ENCODE results near the gene ADAM33.

Gene ADAM33

GRCh38 chr20:3667434-3668037, 14.3 kb downstream of the ADAM33 start:
- no peak for DNase-seq

DNA sequence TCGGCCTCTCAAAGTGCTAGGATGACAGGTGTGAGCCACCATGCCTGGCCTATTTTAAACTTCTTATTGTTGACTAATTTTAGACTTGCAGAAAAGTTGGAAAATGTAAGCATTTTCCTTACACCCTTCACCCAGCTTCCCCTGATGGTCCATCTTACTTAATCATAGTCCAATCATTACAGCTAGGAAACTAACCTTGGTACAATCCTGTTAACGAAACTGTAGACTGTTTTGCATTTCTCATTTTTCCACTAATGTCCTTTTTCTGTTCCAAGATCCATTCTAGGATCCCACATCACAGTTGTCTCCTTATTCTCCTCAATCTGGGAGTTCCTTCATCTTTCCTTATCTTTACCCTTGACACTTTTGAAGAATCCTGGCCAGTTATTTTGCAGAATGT, 18.0 kb downstream of the ADAM33 start:
- DNase-seq, result no peak

- no peak for DNase-seq
Observed at GRCh38 chr20:3663031-3663701, 18.6 kb downstream of the ADAM33 start, which contains the start of gene GFRA4. Gene GFRA4 (minus strand): TSS chr20:3663399. CDS start chr20:3663399, 0 bp downstream.

DNA sequence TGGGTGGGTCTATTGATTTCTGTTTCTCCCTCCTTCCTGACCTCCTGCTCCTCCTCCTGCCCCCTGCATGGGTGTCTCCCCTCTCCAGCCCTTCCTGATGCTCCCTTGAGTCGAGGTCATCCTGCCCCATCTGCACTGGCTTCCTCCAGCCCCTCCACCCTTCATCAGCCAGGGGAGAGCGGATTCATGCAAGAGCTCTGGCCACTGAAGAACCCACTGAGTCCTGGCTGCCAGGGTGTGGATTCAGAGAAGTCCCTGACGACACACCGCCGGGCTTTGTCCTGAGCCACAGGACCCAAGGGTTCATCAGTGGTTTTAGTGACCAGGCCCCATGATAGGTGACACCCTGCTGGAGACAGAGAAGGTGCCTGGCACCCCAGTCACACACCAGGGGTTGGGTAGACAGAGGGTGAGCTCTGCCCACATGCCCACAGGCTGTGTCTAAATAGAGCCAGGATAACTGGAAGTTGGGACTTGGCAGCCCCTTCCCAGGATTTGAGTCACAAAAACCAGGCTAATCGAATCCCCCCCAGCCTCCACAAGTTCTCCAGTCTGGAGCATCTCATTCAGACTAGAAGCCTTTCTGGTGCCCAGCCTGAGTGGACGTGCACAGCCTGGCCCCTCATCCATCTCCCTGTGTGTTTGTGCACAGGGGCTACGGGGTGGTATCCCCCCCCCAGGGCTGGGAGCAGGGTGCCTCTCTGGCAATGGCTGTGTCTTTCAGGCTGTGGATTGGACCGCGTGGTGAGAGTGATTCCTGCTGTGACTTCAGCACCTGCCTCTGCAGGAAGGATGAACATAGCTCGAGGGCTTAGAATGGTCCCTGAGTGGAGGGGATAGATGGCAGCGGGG, 19.8 kb downstream of the ADAM33 start:
- DNase-seq, result no peak

DNA sequence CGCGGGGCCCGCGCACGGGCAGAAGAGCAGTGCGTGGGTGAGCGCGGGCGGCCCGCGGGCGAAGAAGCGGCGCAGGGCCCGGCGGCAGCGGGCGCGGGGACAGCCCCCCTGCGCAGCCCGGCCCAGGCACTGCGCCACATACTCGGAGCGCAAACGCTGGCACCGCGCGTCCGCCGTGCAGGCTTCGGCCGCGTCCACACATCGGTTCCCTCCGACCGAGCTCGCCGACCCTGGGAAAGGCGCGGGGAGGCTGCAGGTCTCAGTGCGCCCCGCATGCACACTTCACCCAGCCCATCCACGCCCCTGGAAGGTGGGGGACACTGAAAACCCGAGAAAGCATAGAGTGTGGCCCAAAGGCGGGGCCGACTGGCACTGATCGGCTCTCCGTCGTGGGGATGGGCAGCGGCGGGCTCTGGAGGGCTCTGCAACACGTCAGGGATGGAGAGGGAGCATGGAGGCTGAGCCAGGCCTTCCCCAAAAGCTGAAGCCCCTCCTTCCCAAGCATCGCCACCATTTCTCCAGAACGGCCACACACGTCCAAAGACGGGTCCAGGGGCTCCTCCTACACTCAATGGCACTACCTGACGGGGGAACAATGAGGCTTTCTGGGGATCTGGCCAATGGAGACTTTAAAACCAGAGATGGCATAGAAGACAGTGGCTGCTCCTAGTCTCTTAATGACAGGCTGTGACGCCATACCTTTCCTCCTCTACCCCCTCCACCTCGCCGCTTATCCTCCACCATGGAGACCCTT, 20.6 kb downstream of the ADAM33 start:
- no peak for DNase-seq

DNA sequence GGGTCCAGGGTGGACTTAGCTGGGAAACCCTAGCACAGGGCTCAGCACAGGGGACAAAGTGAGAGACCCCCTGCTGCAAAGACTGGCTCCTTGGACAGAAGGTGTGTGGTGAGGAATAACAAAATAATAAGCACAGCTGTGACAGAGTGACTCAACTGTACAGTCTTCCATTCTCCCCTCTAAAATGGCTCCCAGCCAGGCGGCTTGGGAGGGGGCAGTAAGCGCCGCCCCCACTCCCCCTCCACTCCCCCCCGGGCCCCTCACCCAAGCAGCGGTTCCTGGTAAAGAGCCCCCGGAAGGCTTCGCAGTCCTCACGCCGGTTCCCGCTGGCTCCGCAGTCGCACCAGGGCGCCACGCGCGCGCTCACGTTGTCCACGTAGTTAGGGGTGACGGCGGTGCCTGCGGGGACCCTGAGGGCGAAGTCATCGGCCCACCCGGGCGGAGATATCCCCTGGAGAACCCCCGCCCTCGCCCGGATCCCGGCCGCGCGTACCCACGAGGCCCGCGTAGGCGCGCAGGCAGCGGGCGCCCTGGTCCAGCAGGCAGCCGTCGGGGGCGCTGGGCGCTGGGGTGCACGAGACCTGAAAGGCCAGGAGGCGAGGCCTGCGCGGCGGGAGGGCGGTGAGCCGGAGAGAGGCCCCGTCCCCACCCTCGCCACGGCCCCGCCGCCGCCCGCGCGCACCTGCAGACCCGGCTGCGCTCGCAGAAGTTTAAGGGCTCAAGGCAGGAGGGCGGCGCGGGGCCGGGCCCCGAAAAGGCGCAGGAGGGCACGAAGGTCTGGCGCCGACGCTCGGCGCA, 21.3 kb downstream of the ADAM33 start:
- no peak for DNase-seq

GRCh38 chr20:3659492-3660261, 22.1 kb downstream of the ADAM33 start:
- no peak for DNase-seq

DNA sequence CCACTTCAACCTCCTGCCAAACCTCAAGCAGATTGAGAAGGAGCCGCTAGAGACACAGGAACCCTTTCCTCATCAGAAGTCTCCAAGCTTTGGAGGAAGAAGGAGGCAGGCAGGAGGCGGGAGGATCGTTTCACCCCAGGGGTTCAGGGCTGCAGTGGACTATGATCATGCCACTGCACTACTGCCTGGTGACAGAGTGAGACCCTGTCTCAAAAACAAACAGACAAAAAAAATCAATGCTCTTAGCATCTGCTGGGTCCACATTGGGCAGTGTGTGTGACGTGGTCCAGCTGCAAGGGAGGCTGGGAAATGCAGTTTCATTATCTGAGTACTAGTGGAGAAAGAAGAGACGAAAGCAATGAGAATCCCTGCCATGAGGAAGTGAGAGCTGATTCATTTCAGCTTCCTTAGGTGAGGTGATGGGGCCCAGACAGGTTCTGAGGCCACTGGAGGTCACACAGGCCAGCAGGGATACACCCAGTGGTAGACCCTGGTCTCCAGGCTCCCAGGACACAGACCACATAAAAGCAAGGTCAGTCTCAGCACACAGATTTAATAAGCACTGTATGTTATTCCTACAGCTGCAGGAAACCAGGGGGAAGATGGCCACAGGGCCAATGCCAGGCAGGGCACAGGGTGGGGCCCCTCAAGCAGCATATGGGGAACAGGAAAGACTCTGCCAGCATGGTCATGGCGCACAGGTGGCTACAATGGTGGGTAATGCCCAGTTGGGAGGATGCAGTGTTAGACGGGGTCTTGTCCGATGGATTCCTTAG, 22.9 kb downstream of the ADAM33 start:
- DNase-seq, result peak in 1 of 58 donors; percentile 20

DNA sequence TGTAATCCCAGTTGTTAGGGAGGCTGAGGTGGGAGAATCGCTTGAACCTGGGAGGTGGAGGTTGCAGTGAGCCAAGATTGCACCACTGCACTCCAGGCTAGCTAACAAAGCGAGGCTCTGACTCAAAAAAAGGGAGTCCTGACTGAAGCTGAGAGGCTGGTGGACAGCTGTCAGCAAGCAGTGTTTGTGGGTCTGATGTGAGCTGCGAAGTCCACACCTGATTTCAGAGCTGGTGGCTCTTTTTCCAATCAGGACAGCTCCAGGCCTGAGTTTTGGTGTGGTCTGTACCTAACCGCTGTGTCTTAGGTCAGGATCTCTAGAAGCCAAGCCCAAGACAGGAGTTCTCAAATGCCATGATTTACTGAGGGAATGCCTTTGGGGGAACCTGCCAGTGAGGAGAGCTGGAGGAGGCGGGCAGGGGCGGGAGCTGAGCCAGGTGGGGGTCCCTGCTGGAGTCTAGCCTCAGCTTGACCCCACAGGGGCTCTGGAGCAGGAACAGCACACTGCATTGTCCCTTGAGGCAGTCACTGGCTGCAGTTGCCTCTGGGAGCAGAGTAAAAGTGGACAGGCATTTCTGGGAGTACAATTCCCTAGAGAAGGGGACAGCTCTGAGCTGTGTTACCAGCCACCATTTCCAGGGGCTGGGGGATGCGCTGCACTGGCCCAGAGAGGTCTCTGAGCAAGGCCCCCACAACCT, 23.6 kb downstream of the ADAM33 start:
- no peak for DNase-seq

DNA sequence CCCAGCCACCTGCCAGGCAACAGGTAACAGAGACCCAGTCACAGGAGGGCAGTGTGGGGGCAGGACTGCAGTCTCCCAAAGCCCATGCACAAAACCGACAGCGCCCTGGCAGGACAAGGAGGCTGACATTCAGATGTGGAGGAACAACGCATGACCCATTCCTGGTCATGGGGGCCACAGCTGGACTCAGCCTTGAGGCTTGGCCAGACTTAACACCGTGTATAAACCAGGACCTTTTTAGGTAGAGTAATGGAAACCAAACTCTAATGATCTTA, 26.7 kb downstream of the ADAM33 start:
- no peak for DNase-seq

- DNase-seq, result no peak
Observed at GRCh38 chr20:3654326-3655130, 27.3 kb downstream of the ADAM33 start.

DNA sequence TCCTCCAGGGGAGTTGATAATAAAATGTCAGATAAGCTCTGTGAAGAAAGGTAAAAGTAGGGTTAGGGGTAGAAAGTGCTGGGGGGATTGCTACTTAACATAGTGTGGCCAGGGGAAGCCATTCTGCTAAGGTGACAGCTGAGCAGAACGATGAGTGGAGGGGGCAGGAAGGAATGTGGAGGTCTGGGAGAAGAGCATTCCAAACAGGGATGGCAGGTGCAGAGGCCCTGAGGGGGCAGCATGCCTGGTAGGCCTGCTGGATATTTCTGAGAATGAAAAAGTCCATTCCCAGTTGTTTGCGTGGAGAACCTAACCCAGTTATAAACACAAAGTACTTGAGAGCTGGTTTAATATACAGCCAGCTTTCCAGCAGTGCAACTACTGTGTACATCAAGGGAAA, 27.9 kb downstream of the ADAM33 start:
- DNase-seq, result no peak

DNA sequence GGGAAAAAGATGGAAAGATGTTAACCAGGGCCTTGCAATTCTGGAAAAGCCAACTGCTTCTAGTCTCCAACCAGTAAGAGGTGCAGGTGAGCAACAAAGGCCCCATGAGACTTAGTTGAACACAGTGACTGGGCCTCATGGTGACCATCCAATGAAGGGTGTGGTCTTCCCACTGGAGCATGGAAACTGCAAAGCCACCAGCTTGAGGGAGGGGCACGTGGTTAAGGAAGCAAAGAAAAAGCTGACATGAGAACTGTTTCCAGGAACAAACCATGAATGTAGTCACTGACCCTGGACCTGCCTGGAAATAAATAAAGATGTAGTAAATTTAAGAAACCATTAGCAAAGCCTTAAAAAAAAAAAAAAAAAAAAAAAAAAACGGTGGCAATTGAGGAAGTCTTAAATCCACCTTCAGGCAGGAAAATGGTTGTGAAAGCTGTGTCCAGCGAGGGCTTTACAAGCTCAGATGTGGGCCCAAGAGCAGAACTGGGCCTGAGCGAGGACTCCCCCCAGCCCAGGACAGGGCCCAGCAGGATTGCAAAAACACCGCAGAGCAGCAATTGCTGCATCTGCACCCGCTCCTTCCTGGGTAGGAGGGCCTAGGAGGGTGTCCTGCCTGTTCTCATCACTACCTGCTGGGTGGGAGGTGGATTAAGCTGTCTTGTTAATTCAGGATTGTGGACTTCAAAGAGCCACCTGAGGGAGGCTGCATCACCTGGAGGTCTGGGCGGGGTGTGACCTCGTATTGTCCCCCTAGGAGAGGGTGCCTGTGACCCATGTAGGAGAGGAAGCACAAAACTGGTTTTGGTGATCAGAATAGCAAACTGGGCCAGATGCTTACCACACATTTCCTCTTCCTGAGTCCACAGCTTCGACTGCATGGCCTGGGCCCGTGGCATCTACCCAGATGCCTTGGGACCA, 28.9 kb downstream of the ADAM33 start:
- DNase-seq, result no peak

DNA sequence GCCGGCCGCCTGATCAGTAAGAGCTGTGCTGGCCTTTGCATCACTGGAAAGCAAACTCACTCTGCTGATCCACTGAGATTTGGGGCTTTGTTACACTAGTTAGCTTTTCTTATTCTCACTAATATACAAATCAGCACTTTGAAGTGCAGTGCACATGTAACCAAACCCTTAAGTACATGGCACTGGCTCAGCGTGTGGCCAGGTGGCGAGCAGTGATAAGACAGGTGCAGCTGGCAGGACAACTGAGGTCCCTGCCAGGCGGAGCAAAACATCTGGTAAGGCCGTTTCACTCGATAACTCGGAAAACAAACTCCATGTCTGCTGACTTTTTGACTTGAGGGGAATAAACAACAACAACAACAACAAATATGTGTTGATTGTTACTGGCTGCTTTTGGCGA, 29.6 kb downstream of the ADAM33 start:
- no peak for DNase-seq

GRCh38 chr20:3651204-3651962, 30.4 kb downstream of the ADAM33 start:
- DNase-seq, result no peak

DNA sequence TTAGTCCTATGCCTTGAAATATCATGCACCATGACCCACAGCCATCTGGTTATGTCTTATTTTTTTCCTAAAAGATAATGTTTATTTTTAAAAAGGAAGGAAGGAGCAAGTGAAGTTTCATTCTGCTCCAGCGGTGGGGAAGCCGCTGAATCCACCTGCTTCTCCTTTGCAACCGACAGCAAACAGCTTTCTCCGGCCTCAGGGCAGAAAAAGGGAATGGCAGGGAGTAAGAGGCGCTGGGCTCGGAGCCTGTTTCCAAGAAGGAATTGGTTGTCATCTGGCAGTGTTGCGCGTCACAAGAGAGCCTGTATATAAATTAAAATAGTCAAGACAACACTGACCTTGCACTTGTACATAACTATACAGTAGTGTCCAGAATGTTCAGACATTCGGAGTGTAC, 32.9 kb downstream of the ADAM33 start:
- DNase-seq, result no peak
